ENCODE data around the gene TBCB.

TBCB gene

DNA sequence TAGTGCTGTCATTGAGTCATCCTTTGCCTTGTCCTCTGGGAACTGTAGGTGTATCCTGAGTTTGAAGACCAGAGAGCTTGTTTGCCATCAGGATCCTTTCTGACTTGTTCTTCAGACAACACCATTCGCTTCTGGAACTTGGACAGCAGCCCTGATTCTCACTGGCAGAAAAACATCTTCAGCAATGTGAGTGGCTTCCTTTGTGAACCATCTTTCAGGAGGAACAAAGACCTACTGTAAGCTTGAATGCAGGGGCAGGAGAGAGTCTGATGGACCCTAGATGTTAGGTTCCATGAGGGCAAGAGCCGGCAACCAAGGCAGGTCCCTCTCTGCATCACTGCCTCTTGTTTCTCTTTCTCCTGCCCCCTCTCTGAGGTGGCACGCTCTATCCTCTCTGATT is 33.9 kb upstream of the TBCB start:
- CTCF ChIA-PET = interaction anchor here (1.4 kb wide), 1 partner anchor 14 kb away, joined by 3 read pairs; no protein-coding TSS in a partner anchor
- no peak for DNase-seq (ENCODE audit: extremely low spot score)
- POLR2A ChIA-PET = no interaction called here
- TF ChIP-seq, protein P1, sequence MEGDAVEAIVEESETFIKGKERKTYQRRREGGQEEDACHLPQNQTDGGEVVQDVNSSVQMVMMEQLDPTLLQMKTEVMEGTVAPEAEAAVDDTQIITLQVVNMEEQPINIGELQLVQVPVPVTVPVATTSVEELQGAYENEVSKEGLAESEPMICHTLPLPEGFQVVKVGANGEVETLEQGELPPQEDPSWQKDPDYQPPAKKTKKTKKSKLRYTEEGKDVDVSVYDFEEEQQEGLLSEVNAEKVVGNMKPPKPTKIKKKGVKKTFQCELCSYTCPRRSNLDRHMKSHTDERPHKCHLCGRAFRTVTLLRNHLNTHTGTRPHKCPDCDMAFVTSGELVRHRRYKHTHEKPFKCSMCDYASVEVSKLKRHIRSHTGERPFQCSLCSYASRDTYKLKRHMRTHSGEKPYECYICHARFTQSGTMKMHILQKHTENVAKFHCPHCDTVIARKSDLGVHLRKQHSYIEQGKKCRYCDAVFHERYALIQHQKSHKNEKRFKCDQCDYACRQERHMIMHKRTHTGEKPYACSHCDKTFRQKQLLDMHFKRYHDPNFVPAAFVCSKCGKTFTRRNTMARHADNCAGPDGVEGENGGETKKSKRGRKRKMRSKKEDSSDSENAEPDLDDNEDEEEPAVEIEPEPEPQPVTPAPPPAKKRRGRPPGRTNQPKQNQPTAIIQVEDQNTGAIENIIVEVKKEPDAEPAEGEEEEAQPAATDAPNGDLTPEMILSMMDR (IDR thresholded peaks at IDR 0.05; ENCODE audit: control extremely low read depth, extremely low read depth, low read depth, missing control alignments) = no peak

DNA sequence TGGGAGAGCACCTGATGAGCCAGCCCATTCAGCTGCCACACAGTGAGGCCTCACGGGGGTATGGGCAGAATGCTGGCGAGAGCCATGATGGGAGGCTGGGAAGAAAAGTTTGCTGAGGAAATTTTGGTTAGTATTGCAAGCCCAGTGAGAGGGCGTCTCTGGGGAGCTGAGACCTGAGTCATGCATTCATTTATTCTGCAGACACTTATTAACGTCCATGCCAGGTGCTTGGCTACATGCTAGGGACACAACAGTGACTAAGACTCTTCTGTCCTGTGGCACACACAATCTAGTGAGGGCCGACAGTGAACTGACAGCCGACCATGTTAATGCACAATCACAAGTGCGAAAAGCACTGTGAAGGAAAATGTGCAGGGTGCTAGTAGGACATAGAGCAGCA is 33.4 kb upstream of the TBCB start:
- TF ChIP-seq, protein P1 (IDR thresholded peaks at IDR 0.05; ENCODE audit: control extremely low read depth, extremely low read depth, low read depth, missing control alignments) = no peak
- CTCF ChIA-PET = interaction anchor here (1.4 to 1.6 kb wide), 2 partner anchors 8 to 15 kb away, joined by 3 read pairs; no protein-coding TSS in a partner anchor
- no peak for DNase-seq (ENCODE audit: extremely low spot score)
- POLR2A ChIA-PET = no interaction called here

DNA sequence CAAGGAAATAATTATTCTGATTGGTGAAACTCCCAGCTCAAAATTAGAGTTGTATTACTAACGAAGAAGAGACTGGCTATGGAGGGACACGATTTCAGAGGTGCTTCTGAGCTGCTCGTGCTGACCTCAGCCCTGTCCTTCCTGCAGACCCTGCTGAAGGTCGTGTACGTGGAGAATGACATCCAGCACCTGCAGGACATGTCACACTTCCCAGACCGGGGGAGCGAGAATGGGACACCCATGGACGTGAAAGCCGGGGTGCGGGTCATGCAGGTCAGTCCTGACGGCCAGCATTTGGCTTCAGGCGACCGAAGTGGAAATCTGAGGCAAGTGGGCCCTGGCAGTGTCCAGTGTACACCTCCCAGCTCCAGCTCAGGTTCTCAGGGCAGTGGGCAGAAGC is 32.4 kb upstream of the TBCB start:
- TF ChIP-seq, protein P1 (IDR thresholded peaks at IDR 0.05; ENCODE audit: control extremely low read depth, extremely low read depth, low read depth, missing control alignments) = no peak
- POLR2A ChIA-PET = no interaction called here
- CTCF ChIA-PET = interaction anchor here (1.3 to 1.9 kb wide), 5 partner anchors 9 to 22 kb away, joined by 3 to 8 read pairs (median 4); no protein-coding TSS in a partner anchor
- DNase-seq (ENCODE audit: extremely low spot score) = no peak

DNA sequence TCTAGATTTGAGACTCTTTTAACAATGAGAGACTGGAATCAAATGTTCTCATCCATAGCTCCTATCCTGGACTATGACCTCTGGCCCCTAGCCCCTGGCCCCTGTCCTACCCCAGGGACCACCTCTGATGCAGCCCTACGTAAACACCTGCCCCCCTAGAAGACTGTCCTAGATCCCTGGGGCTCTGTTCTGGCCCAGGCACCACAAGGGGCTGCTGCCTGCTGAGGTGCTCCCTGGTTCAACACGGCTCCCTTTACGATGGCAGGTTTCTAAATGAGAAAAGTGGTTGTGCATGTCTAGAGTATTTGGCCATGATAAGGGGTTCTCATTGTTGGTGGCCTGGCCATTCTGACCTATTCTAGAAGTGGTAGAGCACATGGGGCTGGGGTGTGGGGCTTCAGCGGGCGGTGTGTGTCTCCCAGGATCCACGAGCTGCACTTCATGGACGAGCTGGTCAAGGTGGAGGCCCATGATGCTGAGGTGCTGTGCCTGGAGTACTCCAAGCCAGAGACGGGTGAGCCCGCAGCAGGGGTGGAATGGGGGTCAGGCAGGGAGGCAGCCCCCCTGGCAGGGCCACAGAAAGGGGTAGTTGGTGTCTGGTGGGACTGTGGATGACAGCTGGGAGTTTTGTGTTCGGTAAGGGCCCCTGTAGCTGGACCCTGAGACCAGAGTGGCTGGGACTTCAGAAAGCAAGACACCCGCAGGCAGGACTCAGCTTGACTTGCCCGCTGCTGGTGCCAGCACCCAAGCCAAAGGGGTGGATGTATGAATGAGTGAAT is 30.8 kb upstream of the TBCB start:
- TF ChIP-seq, protein P1 (IDR thresholded peaks at IDR 0.05; ENCODE audit: control extremely low read depth, extremely low read depth, low read depth, missing control alignments) = no peak
- ChIA-PET POLR2A (no interaction called here), CTCF (interaction anchor here (1.3 to 1.9 kb wide), 4 partner anchors 14 to 23 kb away, joined by 3 to 8 read pairs (median 4); no protein-coding TSS in a partner anchor)
- DNase-seq (ENCODE audit: extremely low spot score) = no peak

DNA sequence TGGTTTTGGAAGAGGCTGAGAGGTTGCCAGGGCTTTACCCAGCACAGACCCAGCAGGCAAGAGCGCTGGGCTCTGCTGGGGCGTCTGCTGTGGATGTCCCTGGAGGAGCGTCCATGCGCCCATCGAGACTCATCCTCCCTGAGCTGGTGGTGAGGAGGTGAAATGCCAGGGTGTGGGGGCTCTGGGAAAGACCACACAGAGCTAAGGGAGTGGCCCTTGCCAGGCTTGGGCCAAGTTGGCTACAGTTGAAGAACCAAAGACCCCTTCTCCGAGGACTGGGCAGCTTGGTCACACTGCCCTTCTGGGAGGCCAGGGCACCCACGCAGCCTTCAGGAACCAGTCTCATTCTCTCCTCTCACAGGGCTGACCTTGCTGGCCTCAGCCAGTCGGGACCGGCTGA is 28.9 kb upstream of the TBCB start:
- DNase-seq (ENCODE audit: extremely low spot score) = no peak
- ChIA-PET POLR2A (no interaction called here), CTCF (no interaction called here)
- TF ChIP-seq, protein P1 (IDR thresholded peaks at IDR 0.05; ENCODE audit: control extremely low read depth, extremely low read depth, low read depth, missing control alignments) = no peak

DNA sequence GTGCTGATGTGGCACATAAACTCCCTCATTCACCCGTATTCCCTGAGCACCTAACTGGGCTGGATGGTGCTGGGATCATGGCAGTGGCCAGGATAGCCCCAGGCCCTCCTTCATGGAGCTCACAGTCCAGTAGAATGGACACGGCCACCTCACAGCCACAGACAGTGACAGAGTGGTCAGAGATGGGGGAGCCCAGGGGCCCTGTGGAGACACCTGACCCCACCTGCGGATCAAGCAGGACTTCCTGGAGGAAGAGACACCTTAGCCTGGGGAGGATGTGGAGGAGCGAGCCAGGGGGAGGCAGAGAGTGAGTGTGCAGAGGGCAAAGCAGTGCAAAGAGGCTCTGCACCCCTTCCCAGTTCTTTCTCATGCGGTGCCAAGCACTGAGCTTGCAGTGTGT is 25.4 kb upstream of the TBCB start:
- ChIA-PET POLR2A (no interaction called here), CTCF (interaction anchor here (1.1 kb wide), 1 partner anchor 17 kb away, joined by 3 read pairs; no protein-coding TSS in a partner anchor)
- DNase-seq (ENCODE audit: extremely low spot score) = no peak
- TF ChIP-seq, protein P1 (IDR thresholded peaks at IDR 0.05; ENCODE audit: control extremely low read depth, extremely low read depth, low read depth, missing control alignments) = no peak

Data from GM10248 (cell line).